ENCODE results near the gene PEX26. TPM values are rescaled to one million over a fixed set of nuclear protein-coding genes. Genes with fewer than 3 reads are reported as not detected.
"Not testable (repeated sequence)": the region's sequence is repeated elsewhere in the genome, so short reads cannot be mapped to it uniquely, and the experiment has no call there.

The PEX26 gene
- total and polyA plus RNA-seq, 2 experiments from 2014 or later = 5.4 to 45.5 TPM

GRCh38 chr22:18063306-18063705 is 14.5 kb upstream of the PEX26 start:
- no peaks in the 10 kb centered on the region for H3K9me3 ChIP-seq (ENCODE audit: low read depth)
- H3K4me3 ChIP-seq = no peak overlapping the region
- no peaks in the 10 kb centered on the region for H3K36me3 ChIP-seq
- H3K27ac ChIP-seq = no peak overlapping the region
- no peak for TF ChIP-seq CTCF (IDR thresholded peaks at IDR 0.05; ENCODE audit: low read depth, low read length)
- H3K4me1 ChIP-seq (ENCODE audit: low read depth) = peaks cover 8% of the 10 kb centered on the region
- DNase-seq (ENCODE audit: low read depth in 1 of 2, low spot score in 1 of 2) = no peak
- no peaks in the 10 kb centered on the region for H3K27me3 ChIP-seq

GRCh38 chr22:18063715-18064114 is 14.1 kb upstream of the PEX26 start:
- not testable (repeated sequence) for H3K36me3 ChIP-seq; H3K9me3 ChIP-seq (ENCODE audit: low read depth); H3K27ac ChIP-seq; H3K27me3 ChIP-seq; H3K4me3 ChIP-seq; H3K4me1 ChIP-seq (ENCODE audit: low read depth); DNase-seq (ENCODE audit: low read depth in 1 of 2, low spot score in 1 of 2)

- Histone ChIP-seq H3K4me1 (ENCODE audit: low read depth) (peaks cover 3% of the 10 kb centered on the region), H3K9me3 (ENCODE audit: low read depth) (no peaks in the 10 kb centered on the region), H3K4me3 (no peak overlapping the region), H3K27ac (no peak overlapping the region), H3K27me3 (no peaks in the 10 kb centered on the region), H3K36me3 (no peaks in the 10 kb centered on the region)
- no peak for TF ChIP-seq CTCF (IDR thresholded peaks at IDR 0.05; ENCODE audit: low read depth, low read length)
- DNase-seq (ENCODE audit: low read depth in 1 of 2, low spot score in 1 of 2) = no peak
Observed at GRCh38 chr22:18064636-18065035, 13.2 kb upstream of the PEX26 start.

GRCh38 chr22:18065256-18065655 is 12.5 kb upstream of the PEX26 start:
- Histone ChIP-seq H3K4me1 (ENCODE audit: low read depth) (peaks cover 3% of the 10 kb centered on the region), H3K27me3 (no peaks in the 10 kb centered on the region), H3K27ac (no peak overlapping the region), H3K4me3 (no peak overlapping the region), H3K9me3 (ENCODE audit: low read depth) (no peaks in the 10 kb centered on the region), H3K36me3 (no peaks in the 10 kb centered on the region)
- DNase-seq (ENCODE audit: low read depth in 1 of 2, low spot score in 1 of 2) = no peak
- TF ChIP-seq CTCF (IDR thresholded peaks at IDR 0.05; ENCODE audit: low read depth, low read length) = no peak

GRCh38 chr22:18066181-18066859 is 11.5 kb upstream of the PEX26 start:
- no peak for TF ChIP-seq CTCF (IDR thresholded peaks at IDR 0.05; ENCODE audit: low read depth, low read length)
- peaks cover 3% of the 10 kb centered on the region for H3K4me1 ChIP-seq (ENCODE audit: low read depth)
- no peak for DNase-seq (ENCODE audit: low read depth in 1 of 2, low spot score in 1 of 2)
- H3K36me3 ChIP-seq = no peaks in the 10 kb centered on the region
- no peaks in the 10 kb centered on the region for H3K27me3 ChIP-seq
- H3K9me3 ChIP-seq (ENCODE audit: low read depth) = no peaks in the 10 kb centered on the region
- H3K4me3 ChIP-seq = no peak overlapping the region
- H3K27ac ChIP-seq = no peak overlapping the region

- Histone ChIP-seq H3K4me1 (ENCODE audit: low read depth) (peaks cover 3% of the 10 kb centered on the region), H3K9me3 (ENCODE audit: low read depth) (no peaks in the 10 kb centered on the region), H3K27ac (no peak overlapping the region), H3K27me3 (no peaks in the 10 kb centered on the region), H3K36me3 (no peaks in the 10 kb centered on the region), H3K4me3 (no peak overlapping the region)
- no peak for TF ChIP-seq CTCF (IDR thresholded peaks at IDR 0.05; ENCODE audit: low read depth, low read length)
- no peak for DNase-seq (ENCODE audit: low read depth in 1 of 2, low spot score in 1 of 2)
Observed at GRCh38 chr22:18067121-18067520, 10.7 kb upstream of the PEX26 start.

All from cardiac muscle cell (in vitro differentiated cells and primary cell).